Vagina (tissue), 2 donors: ENCODE data around the gene ZFPL1. TPM values are rescaled to one million over a fixed set of nuclear protein-coding genes. Genes with fewer than 3 reads are reported as not detected.
"Not testable (repeated sequence)": the region's sequence is repeated elsewhere in the genome, so short reads cannot be mapped to it uniquely, and the experiment has no call there.

Experiments
- DNase-seq, 2 donors: peaks; one replicate each; pipeline ENCODE4 v3.0.0-alpha.2; 2017; ENCODE audit errors: extremely low spot score in 2 of 2
- H3K27ac ChIP-seq: fragments of 200-600 bp; sonication (generic); one replicate; pipeline ENCODE4 v1.5.1; 2019
- H3K27me3 ChIP-seq: fragments of 200-600 bp; sonication (generic); one replicate; pipeline ENCODE4 v1.5.1; 2019
- H3K36me3 ChIP-seq, 2 donors: fragments of 200-600 bp; sonication (generic); one replicate each; pipeline ENCODE4 v1.5.1; 2017 to 2019
- H3K4me1 ChIP-seq: fragments of 200-600 bp; sonication (generic); one replicate; pipeline ENCODE4 v1.5.1; 2019
- H3K4me3 ChIP-seq, 2 donors: fragments of 200-600 bp; sonication (generic); 1 replicate in 1 of 2; 2 replicates in 1 of 2; pipeline ENCODE4 v1.5.1; 2016 to 2019
- H3K9me3 ChIP-seq: fragments of 200-600 bp; sonication (generic); one replicate; pipeline ENCODE4 v1.5.1; 2019
- CTCF ChIP-seq, 3 experiments: fragments of 450-650 bp in 2 of 3; fragments of 200-600 bp in 1 of 3; sonication (generic) in 1 of 3; IDR thresholded peaks; one replicate each; pipeline ENCODE4 v1.5.1; 2017 to 2019; ENCODE audit warnings: antibody characterized with exemption in 3 of 3, mild to moderate bottlenecking in 2 of 3, moderate library complexity in 2 of 3
- POLR2A ChIP-seq, 2 donors: fragments of 450-650 bp; IDR thresholded peaks; one replicate each; pipeline ENCODE4 v1.6.1; 2017; ENCODE audit warnings: antibody characterized with exemption in 2 of 2, mild to moderate bottlenecking in 2 of 2, moderate library complexity in 2 of 2
- POLR2AphosphoS5 ChIP-seq, 2 donors: sonication (generic); formaldehyde crosslinking; IDR thresholded peaks; one replicate each; pipeline ENCODE4 v1.9.0; 2017; ENCODE audit warnings: antibody characterized with exemption in 2 of 2, mild to moderate bottlenecking in 2 of 2, low read depth in 1 of 2; ENCODE audit not compliant: insufficient read depth in 1 of 2
- intact Hi-C: fragments of 100-400 bp; cut with DNase I; formaldehyde crosslinking; loops from one replicate; pipeline ENCODE4 v1.15.1; 2023
- total RNA-seq: library from RNA; depleted of rRNA; stranded (reverse); fragments of >200 nt; gene quantifications from one replicate; pipeline ENCODE4 v1.2.3, GENCODE V29; 2016

ZFPL1 gene
- total RNA-seq, 1 donor from 2014 or later: 50.8 TPM

GRCh38 chr11:65116370-65117205, 32.6 kb downstream of the ZFPL1 start:
- DNase-seq: no peak
- peaks cover 54% of the 10 kb centered on the region for H3K4me1 ChIP-seq
- no peak for TF ChIP-seq POLR2AphosphoS5 (IDR thresholded peaks at IDR 0.05; ENCODE audit: insufficient read depth in 1 of 2, low read depth in 1 of 2)
- no peak for TF ChIP-seq POLR2A (IDR thresholded peaks at IDR 0.05)
- no peak for TF ChIP-seq CTCF (IDR thresholded peaks at IDR 0.05)
- peaks cover 0 to 24% of the 10 kb centered on the region in 2 donors for H3K36me3 ChIP-seq
- H3K27ac ChIP-seq: peak overlapping the region; percentile 71
- no peaks in the 10 kb centered on the region for H3K9me3 ChIP-seq
- peak overlapping the region; percentile 79 to 98 for H3K4me3 ChIP-seq
- no peaks in the 10 kb centered on the region for H3K27me3 ChIP-seq
- intact Hi-C loops: loop anchor here (5.0 kb wide), 1 partner anchor 104 kb away; the partner anchor contains the start of gene ARL2

GRCh38 chr11:65117206-65118096, 33.4 kb downstream of the ZFPL1 start, which contains the start of gene ZNHIT2:
ZNHIT2 (minus strand) TSS chr11:65117701; CDS start chr11:65117653, 48 bp downstream.
- TF ChIP-seq POLR2A (IDR thresholded peaks at IDR 0.05) (no peak), POLR2AphosphoS5 (IDR thresholded peaks at IDR 0.05; ENCODE audit: insufficient read depth in 1 of 2, low read depth in 1 of 2) (peak; percentile 84 to 99), CTCF (IDR thresholded peaks at IDR 0.05) (peak; percentile 92 to 97 (median 96))
- Histone ChIP-seq H3K4me1 (peaks cover 46% of the 10 kb centered on the region), H3K27me3 (no peaks in the 10 kb centered on the region), H3K9me3 (no peaks in the 10 kb centered on the region), H3K4me3 (peak within 1 kb of the TSS; percentile 79 to 98), H3K27ac (peak within 1 kb of the TSS; percentile 71), H3K36me3 (peaks cover 0 to 24% of the 10 kb centered on the region in 2 donors)
- intact Hi-C loops: loop anchor here (5.0 kb wide), 1 partner anchor 105 kb away; the partner anchor contains the start of gene ARL2
- DNase-seq: peak in 1 of 2 donors; percentile 98

- Histone ChIP-seq H3K9me3 (no peaks in the 10 kb centered on the region), H3K27ac (peak overlapping the region; percentile 71), H3K4me3 (no peak overlapping the region), H3K27me3 (no peaks in the 10 kb centered on the region), H3K36me3 (peaks cover 0 to 24% of the 10 kb centered on the region in 2 donors), H3K4me1 (peaks cover 46% of the 10 kb centered on the region)
- intact Hi-C loops: loop anchor here (5.0 kb wide), 1 partner anchor 106 kb away; the partner anchor contains the start of gene ARL2
- peak in 2 of 3 experiments; percentile 3 to 4 for TF ChIP-seq CTCF (IDR thresholded peaks at IDR 0.05)
- TF ChIP-seq POLR2AphosphoS5 (IDR thresholded peaks at IDR 0.05; ENCODE audit: insufficient read depth in 1 of 2, low read depth in 1 of 2): no peak
- TF ChIP-seq POLR2A (IDR thresholded peaks at IDR 0.05): no peak
- peak in 1 of 2 donors; percentile 85 for DNase-seq
These were observed 34.2 kb downstream of the ZFPL1 start for GRCh38 chr11:65118097-65118837.

- H3K9me3 ChIP-seq, H3K4me3 ChIP-seq, H3K27me3 ChIP-seq: not testable (repeated sequence)
- H3K4me1 ChIP-seq: peaks cover 49% of the 10 kb centered on the region
- peak overlapping the region; percentile 71 for H3K27ac ChIP-seq
- H3K36me3 ChIP-seq: peaks cover 0 to 24% of the 10 kb centered on the region in 2 donors
- intact Hi-C loops: loop anchor here (5.0 kb wide), 1 partner anchor 107 kb away; the partner anchor contains the start of gene ARL2
- DNase-seq: peak in 1 of 2 donors; percentile 52
These were observed 35.1 kb downstream of the ZFPL1 start for GRCh38 chr11:65118891-65119669.
